ENCODE measurements around the gene SPECC1. TPM values are rescaled to one million over a fixed set of nuclear protein-coding genes. Genes with fewer than 3 reads are reported as not detected.

The SPECC1 gene
- total RNA-seq, 1 experiment from 2014 or later: 103 TPM

GRCh38 chr17:20294120-20294519 is 285.0 kb downstream of the SPECC1 start (continued):
- TF ChIP-seq, protein P1, sequence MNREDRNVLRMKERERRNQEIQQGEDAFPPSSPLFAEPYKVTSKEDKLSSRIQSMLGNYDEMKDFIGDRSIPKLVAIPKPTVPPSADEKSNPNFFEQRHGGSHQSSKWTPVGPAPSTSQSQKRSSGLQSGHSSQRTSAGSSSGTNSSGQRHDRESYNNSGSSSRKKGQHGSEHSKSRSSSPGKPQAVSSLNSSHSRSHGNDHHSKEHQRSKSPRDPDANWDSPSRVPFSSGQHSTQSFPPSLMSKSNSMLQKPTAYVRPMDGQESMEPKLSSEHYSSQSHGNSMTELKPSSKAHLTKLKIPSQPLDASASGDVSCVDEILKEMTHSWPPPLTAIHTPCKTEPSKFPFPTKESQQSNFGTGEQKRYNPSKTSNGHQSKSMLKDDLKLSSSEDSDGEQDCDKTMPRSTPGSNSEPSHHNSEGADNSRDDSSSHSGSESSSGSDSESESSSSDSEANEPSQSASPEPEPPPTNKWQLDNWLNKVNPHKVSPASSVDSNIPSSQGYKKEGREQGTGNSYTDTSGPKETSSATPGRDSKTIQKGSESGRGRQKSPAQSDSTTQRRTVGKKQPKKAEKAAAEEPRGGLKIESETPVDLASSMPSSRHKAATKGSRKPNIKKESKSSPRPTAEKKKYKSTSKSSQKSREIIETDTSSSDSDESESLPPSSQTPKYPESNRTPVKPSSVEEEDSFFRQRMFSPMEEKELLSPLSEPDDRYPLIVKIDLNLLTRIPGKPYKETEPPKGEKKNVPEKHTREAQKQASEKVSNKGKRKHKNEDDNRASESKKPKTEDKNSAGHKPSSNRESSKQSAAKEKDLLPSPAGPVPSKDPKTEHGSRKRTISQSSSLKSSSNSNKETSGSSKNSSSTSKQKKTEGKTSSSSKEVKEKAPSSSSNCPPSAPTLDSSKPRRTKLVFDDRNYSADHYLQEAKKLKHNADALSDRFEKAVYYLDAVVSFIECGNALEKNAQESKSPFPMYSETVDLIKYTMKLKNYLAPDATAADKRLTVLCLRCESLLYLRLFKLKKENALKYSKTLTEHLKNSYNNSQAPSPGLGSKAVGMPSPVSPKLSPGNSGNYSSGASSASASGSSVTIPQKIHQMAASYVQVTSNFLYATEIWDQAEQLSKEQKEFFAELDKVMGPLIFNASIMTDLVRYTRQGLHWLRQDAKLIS (CRISPR knock-in tag; IDR thresholded peaks at IDR 0.05; ENCODE audit: borderline replicate concordance): no peak
- no peak for TF ChIP-seq MXD4 (CRISPR knock-in tag; IDR thresholded peaks at IDR 0.05; ENCODE audit: borderline replicate concordance)
- no peak for TF ChIP-seq CREB1 (CRISPR knock-in tag; IDR thresholded peaks at IDR 0.05)
- TF ChIP-seq, protein P2, sequence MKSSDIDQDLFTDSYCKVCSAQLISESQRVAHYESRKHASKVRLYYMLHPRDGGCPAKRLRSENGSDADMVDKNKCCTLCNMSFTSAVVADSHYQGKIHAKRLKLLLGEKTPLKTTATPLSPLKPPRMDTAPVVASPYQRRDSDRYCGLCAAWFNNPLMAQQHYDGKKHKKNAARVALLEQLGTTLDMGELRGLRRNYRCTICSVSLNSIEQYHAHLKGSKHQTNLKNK (CRISPR knock-in tag; IDR thresholded peaks at IDR 0.05): no peak
- TF ChIP-seq ZNF138 (CRISPR knock-in tag; conservative IDR thresholded peaks at IDR 0.05): no peak
- TF ChIP-seq ELF4 (CRISPR knock-in tag; IDR thresholded peaks at IDR 0.05; ENCODE audit: low read depth): no peak
- TF ChIP-seq RORB (CRISPR knock-in tag; IDR thresholded peaks at IDR 0.05): no peak
- no peak for TF ChIP-seq ZBTB21 (CRISPR knock-in tag; IDR thresholded peaks at IDR 0.05; ENCODE audit: borderline replicate concordance)
- no peak for TF ChIP-seq MYBL2 (CRISPR knock-in tag; IDR thresholded peaks at IDR 0.05)
- TF ChIP-seq ESRRA (CRISPR knock-in tag; IDR thresholded peaks at IDR 0.05; ENCODE audit: borderline replicate concordance): no peak

GRCh38 chr17:20299013-20299412 is 289.9 kb downstream of the SPECC1 start:
- H3K4me1 Mint-ChIP-seq: no peaks in the 10 kb centered on the region
- H3K27me3 Mint-ChIP-seq (ENCODE audit: low read depth): 0 out of 2 replicates have a peak, but pooled peaks cover 2% of the 10 kb centered on the region
- H3K36me3 Mint-ChIP-seq: peaks cover 30% of the 10 kb centered on the region
- ATAC-seq: no peak
- H3K9me3 Mint-ChIP-seq: peaks cover 5% of the 10 kb centered on the region
- no peak for TF ChIP-seq TEAD1 (CRISPR knock-in tag; IDR thresholded peaks at IDR 0.05)
- TF ChIP-seq GTF2I (CRISPR knock-in tag; conservative IDR thresholded peaks at IDR 0.05): no peak
- no peak for TF ChIP-seq ZNF138 (CRISPR knock-in tag; conservative IDR thresholded peaks at IDR 0.05)
- TF ChIP-seq CREM (CRISPR knock-in tag; IDR thresholded peaks at IDR 0.05): no peak
- TF ChIP-seq ZNF416 (CRISPR knock-in tag; IDR thresholded peaks at IDR 0.05): no peak
- TF ChIP-seq FOXK1 (CRISPR knock-in tag; IDR thresholded peaks at IDR 0.05): no peak
- TF ChIP-seq TEAD4 (CRISPR knock-in tag; IDR thresholded peaks at IDR 0.05): no peak
- no peak for TF ChIP-seq ATF1 (CRISPR knock-in tag; IDR thresholded peaks at IDR 0.05)
- no peak for TF ChIP-seq TP53 (CRISPR knock-in tag; IDR thresholded peaks at IDR 0.05)
- TF ChIP-seq CREB1 (CRISPR knock-in tag; IDR thresholded peaks at IDR 0.05): no peak
- no peak for TF ChIP-seq SP1 (CRISPR knock-in tag; conservative IDR thresholded peaks at IDR 0.05)
- no peak overlapping the region for H3K27ac Mint-ChIP-seq
- ChIA-PET POLR2A (no interaction called here), CTCF (no interaction called here)
- no peak overlapping the region for H3K4me3 Mint-ChIP-seq
- no peak for DNase-seq (ENCODE audit: low spot score)

DNA sequence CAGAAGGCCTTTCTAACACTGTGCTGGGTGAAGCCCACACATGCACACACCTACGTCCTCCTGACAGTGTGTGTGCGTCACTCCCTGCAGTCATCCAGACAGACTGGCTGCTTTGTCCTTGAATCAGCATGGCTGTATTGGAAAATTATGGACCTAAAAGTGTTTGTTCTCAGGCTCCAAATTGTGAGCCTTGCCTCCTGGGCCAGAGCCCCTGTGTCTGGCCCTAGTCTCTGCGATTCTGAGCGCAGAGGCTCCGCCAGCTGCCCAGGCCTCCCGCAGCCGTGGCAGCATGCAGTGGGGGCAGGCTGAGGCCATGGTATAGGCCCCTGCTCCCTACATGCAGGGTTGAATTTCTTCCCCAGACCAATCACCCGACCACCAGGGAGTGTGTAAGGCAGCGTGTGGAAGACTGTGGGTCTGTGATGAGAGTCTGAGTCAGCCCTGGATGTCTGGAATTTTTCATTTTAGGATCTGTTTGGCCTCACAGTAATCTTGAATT is 291.3 kb downstream of the SPECC1 start:
- ChIA-PET POLR2A (no interaction called here), CTCF (no interaction called here)
- Mint-ChIP-seq H3K9me3 (peaks cover 5% of the 10 kb centered on the region; the same call in 1 of the 2 replicates), H3K27me3 (ENCODE audit: low read depth) (peaks cover 2% of the 10 kb centered on the region; the same call in 1 of the 2 replicates), H3K36me3 (peaks cover 35% of the 10 kb centered on the region), H3K4me1 (no peaks in the 10 kb centered on the region), H3K4me3 (no peak overlapping the region), H3K27ac (peak overlapping the region; percentile 80)
- ATAC-seq (no peak), DNase-seq (ENCODE audit: low spot score) (no peak)
- TF ChIP-seq, protein P3, sequence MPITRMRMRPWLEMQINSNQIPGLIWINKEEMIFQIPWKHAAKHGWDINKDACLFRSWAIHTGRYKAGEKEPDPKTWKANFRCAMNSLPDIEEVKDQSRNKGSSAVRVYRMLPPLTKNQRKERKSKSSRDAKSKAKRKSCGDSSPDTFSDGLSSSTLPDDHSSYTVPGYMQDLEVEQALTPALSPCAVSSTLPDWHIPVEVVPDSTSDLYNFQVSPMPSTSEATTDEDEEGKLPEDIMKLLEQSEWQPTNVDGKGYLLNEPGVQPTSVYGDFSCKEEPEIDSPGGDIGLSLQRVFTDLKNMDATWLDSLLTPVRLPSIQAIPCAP (CRISPR knock-in tag; IDR thresholded peaks at IDR 0.05): no peak
- TF ChIP-seq, protein P1 (CRISPR knock-in tag; IDR thresholded peaks at IDR 0.05; ENCODE audit: borderline replicate concordance): no peak
- TF ChIP-seq ZNF671 (CRISPR knock-in tag; IDR thresholded peaks at IDR 0.05): no peak
- no peak for TF ChIP-seq GTF2I (CRISPR knock-in tag; conservative IDR thresholded peaks at IDR 0.05)
- no peak for TF ChIP-seq SP1 (CRISPR knock-in tag; conservative IDR thresholded peaks at IDR 0.05)
- TF ChIP-seq JUN (CRISPR knock-in tag; IDR thresholded peaks at IDR 0.05): no peak
- no peak for TF ChIP-seq MXD4 (CRISPR knock-in tag; IDR thresholded peaks at IDR 0.05; ENCODE audit: borderline replicate concordance)
- TF ChIP-seq, protein P4, sequence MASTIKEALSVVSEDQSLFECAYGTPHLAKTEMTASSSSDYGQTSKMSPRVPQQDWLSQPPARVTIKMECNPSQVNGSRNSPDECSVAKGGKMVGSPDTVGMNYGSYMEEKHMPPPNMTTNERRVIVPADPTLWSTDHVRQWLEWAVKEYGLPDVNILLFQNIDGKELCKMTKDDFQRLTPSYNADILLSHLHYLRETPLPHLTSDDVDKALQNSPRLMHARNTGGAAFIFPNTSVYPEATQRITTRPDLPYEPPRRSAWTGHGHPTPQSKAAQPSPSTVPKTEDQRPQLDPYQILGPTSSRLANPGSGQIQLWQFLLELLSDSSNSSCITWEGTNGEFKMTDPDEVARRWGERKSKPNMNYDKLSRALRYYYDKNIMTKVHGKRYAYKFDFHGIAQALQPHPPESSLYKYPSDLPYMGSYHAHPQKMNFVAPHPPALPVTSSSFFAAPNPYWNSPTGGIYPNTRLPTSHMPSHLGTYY (CRISPR knock-in tag; IDR thresholded peaks at IDR 0.05): no peak
- no peak for TF ChIP-seq SMAD3 (CRISPR knock-in tag; IDR thresholded peaks at IDR 0.05; ENCODE audit: borderline replicate concordance)
- TF ChIP-seq TCF7 (CRISPR knock-in tag; IDR thresholded peaks at IDR 0.05; ENCODE audit: low read depth): no peak
- TF ChIP-seq RELA (CRISPR knock-in tag; IDR thresholded peaks at IDR 0.05; ENCODE audit: borderline replicate concordance): no peak
